OCI-LY3 (cell line): ENCODE data around the gene ACTL7A.
"Not testable (repeated sequence)": the region's sequence is repeated elsewhere in the genome, so short reads cannot be mapped to it uniquely, and the experiment has no call there.

ENCODE experiments used
- H2AFZ ChIP-seq: fragments of 200-600, 300-600 bp; shearing (Covaris generic); 2 replicates; pipeline ENCODE4 v1.6.0; 2014; ENCODE audit warnings: antibody characterized with exemption, low read depth, low read length
- H3K27ac ChIP-seq: fragments of 200-600, 300-600 bp; sonication (generic); 2 replicates; pipeline ENCODE4 v1.5.1; 2014; ENCODE audit warnings: mild to moderate bottlenecking, low read length, moderate library complexity, mixed read lengths
- H3K27me3 ChIP-seq: fragments of 200-600, 300-600 bp; sonication (generic); 2 replicates; pipeline ENCODE4 v1.6.1; 2014; ENCODE audit warnings: low read depth, low read length, mixed read lengths
- H3K36me3 ChIP-seq: fragments of 200-600, 300-600 bp; sonication (generic); replicated peaks from 2 replicates; pipeline ENCODE3; 2014; ENCODE audit warnings: low read depth, low read length, mixed read lengths
- H3K4me1 ChIP-seq: fragments of 300-600, 200-600 bp; sonication (generic); 2 replicates; pipeline ENCODE4 v1.6.1; 2014; ENCODE audit warnings: low read length, mixed read lengths
- H3K4me2 ChIP-seq: fragments of 200-600, 300-600 bp; sonication (generic); 2 replicates; pipeline ENCODE4 v1.6.1; 2014; ENCODE audit warnings: low read length, mixed read lengths
- H3K4me3 ChIP-seq: fragments of 300-600, 200-600 bp; sonication (generic); 2 replicates; pipeline ENCODE4 v1.5.1; 2014; ENCODE audit warnings: antibody characterized with exemption, mild to moderate bottlenecking, low read length, moderate library complexity
- H3K79me2 ChIP-seq: fragments of 300-600, 200-600 bp; shearing (Covaris generic); 2 replicates; pipeline ENCODE4 v1.6.1; 2014; ENCODE audit warnings: mild to moderate bottlenecking, low read length, mixed read lengths
- H3K9ac ChIP-seq: fragments of 300-600, 200-600 bp; shearing (Covaris generic); 2 replicates; pipeline ENCODE4 v1.6.0; 2014; ENCODE audit warnings: mild to moderate bottlenecking, low read length, moderate library complexity
- H3K9me3 ChIP-seq: fragments of 200-600, 300-600 bp; shearing (Covaris generic); 2 replicates; pipeline ENCODE4 v1.6.1; 2014; ENCODE audit warnings: low read length, mixed read lengths; ENCODE audit not compliant: insufficient read depth
- H4K20me1 ChIP-seq: fragments of 200-600, 300-600 bp; sonication (generic); 2 replicates; pipeline ENCODE4 v1.6.1; 2016; ENCODE audit warnings: low read length, mixed read lengths; ENCODE audit not compliant: insufficient read depth
- EZH2phosphoT487 ChIP-seq: fragments of 200-600 bp; shearing (Covaris generic); IDR thresholded peaks from 2 replicates; pipeline ENCODE4 v1.6.1; 2018; ENCODE audit warnings: antibody characterized with exemption, mixed run types, low read depth
- TF ChIP-seq, protein P1 (sequence below): fragments of 200-600, 300-600 bp; sonication (generic); IDR thresholded peaks from 2 replicates; pipeline ENCODE4 v1.5.1; 2014; ENCODE audit warnings: antibody characterized with exemption, low read length, low read depth

The ACTL7A gene

DNA sequence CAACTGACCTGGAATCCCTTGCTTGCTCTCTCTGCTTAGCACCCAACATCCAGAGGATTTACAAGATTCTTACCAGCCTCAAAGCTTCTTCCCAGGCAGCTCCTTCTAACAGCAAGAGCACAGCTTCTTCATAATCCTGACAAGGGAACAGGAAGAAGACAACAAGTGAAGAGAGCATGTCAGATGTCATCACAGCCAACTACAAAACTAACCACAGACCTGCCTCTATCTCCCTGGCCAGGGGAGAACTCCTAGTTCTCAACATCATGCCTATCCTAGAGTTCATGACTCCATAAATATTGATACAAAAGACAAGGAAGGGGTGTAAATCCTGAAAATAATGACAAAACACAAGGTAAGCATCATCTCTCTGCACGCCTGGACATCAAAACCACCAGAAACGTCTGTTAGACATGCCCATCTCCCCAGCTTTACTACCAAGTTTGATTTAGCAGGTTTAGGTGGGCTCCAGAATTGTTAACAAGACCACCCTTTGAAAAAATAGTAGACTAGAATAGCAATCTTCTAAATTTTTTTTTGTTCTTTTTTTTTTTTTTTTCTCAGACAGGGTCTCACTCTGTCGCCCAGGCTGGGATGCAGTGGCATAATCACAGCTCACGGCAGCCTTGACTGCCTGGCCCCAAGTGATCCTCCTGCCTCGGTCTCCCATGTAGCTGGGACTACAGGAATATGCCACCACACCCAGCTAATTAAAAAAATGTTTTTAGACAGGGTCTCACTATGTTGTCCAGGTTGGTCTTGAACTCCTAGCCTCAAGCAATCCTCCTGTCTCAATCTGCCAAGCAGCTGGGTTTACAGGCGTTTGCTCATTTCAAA lies 20.2 kb downstream of the ACTL7A start:
- Histone ChIP-seq H4K20me1 (no peaks in the 10 kb centered on the region), H3K27me3 (no peaks in the 10 kb centered on the region), H3K9ac (no peak overlapping the region), H3K4me2 (no peak overlapping the region), H3K4me3 (no peak overlapping the region), H3K27ac (no peak overlapping the region), H2AFZ (no peak overlapping the region), H3K9me3 (no peaks in the 10 kb centered on the region), H3K4me1 (peaks cover 15% of the 10 kb centered on the region), H3K36me3 (peaks cover 29% of the 10 kb centered on the region), H3K79me2 (no peaks in the 10 kb centered on the region)
- TF ChIP-seq, protein P1, sequence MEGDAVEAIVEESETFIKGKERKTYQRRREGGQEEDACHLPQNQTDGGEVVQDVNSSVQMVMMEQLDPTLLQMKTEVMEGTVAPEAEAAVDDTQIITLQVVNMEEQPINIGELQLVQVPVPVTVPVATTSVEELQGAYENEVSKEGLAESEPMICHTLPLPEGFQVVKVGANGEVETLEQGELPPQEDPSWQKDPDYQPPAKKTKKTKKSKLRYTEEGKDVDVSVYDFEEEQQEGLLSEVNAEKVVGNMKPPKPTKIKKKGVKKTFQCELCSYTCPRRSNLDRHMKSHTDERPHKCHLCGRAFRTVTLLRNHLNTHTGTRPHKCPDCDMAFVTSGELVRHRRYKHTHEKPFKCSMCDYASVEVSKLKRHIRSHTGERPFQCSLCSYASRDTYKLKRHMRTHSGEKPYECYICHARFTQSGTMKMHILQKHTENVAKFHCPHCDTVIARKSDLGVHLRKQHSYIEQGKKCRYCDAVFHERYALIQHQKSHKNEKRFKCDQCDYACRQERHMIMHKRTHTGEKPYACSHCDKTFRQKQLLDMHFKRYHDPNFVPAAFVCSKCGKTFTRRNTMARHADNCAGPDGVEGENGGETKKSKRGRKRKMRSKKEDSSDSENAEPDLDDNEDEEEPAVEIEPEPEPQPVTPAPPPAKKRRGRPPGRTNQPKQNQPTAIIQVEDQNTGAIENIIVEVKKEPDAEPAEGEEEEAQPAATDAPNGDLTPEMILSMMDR, result no peak
- no peak for TF ChIP-seq EZH2phosphoT487

DNA sequence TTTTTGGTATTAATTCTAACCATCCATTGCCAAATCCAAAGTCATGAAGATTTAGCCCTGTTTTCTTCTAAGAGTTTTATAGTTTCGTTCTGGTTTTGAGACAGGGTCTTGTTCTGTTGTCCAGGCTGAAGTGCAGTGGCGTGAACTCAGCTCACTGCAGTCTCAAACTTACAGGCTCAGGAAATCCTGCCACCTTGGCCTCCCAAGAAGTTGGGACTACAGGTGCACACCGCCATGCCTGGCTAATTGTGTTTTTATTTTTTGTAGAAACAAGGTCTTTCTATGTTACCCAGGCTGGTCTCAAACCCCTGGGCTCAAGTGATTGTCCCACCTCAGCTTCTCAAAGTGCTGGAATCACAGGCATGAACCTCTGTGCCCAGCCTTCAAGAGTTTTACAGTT lies 21.0 kb downstream of the ACTL7A start:
- Histone ChIP-seq H3K36me3 (peaks cover 28% of the 10 kb centered on the region), H2AFZ (no peak overlapping the region), H3K27me3 (no peaks in the 10 kb centered on the region), H3K27ac (no peak overlapping the region), H3K79me2 (no peaks in the 10 kb centered on the region), H4K20me1 (no peaks in the 10 kb centered on the region), H3K9me3 (no peaks in the 10 kb centered on the region), H3K4me3 (no peak overlapping the region), H3K9ac (no peak overlapping the region), H3K4me2 (no peak overlapping the region), H3K4me1 (peaks cover 19% of the 10 kb centered on the region)
- TF ChIP-seq, protein P1, result no peak
- TF ChIP-seq EZH2phosphoT487, result no peak

DNA sequence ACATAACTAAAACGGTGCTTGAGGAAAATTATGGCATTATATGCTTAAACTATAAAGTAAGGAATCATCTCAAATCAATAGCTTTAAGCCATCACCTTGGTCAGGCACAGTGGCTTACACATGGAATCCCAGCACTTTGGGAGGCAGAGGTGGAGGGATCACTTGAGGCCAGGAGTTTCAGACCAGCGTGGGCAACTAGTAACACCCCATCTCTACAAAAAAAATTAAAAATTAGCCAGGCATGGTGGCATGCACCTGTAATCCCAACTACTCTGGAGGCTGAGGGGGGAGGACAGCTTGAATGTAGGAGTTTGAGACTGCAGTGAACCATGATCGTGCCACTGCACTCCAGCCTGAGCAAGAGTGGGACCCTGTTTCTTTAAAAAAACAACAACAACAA lies 22.6 kb downstream of the ACTL7A start:
- peaks cover 21% of the 10 kb centered on the region for H3K4me1 ChIP-seq
- H4K20me1 ChIP-seq, result no peaks in the 10 kb centered on the region
- H3K9ac ChIP-seq, result no peak overlapping the region
- H3K79me2 ChIP-seq, result no peaks in the 10 kb centered on the region
- H3K4me3 ChIP-seq, result no peak overlapping the region
- TF ChIP-seq EZH2phosphoT487, result no peak
- TF ChIP-seq, protein P1, result no peak
- H3K36me3 ChIP-seq, result peaks cover 20% of the 10 kb centered on the region
- no peaks in the 10 kb centered on the region for H3K27me3 ChIP-seq
- no peak overlapping the region for H3K27ac ChIP-seq
- no peaks in the 10 kb centered on the region for H3K9me3 ChIP-seq
- no peak overlapping the region for H3K4me2 ChIP-seq
- H2AFZ ChIP-seq, result no peak overlapping the region

DNA sequence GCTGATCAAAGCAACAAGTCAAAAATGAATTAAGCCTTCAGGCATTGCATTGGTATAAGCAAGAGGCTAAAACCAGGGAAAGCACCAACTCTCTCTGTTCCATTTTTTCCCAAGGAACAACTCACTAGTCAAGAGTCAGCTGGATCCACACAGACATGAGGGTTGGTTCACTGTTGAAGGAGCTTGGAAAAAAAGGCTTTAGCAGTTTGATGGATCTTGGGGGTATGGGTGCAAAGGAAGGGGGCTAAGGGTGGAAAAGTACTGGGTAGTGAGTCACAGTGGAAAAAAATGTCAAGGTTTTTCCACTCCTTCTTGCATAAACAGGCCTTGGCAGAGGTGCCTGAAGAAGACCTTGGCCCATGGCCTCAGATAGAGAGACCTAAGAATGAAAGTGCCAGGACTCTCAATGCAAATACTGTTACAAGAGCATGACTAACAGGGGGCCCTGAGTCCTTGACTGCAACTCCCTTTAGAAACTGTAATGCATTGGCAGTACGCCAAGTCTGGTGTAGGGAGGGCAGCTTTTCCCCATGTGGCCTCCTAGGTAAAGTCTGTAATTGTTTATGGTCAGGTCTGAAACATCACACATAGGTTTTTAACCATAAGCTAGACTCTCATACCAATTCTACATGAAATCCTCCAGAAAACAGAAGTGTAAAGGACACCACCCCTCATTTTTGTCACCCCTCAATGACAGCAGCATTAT lies 23.7 kb downstream of the ACTL7A start:
- Histone ChIP-seq H4K20me1 (no peaks in the 10 kb centered on the region), H3K4me2 (peak overlapping the region; percentile 41), H3K79me2 (no peaks in the 10 kb centered on the region), H3K9ac (no peak overlapping the region), H3K27me3 (no peaks in the 10 kb centered on the region), H3K4me3 (no peak overlapping the region), H3K4me1 (peaks cover 21% of the 10 kb centered on the region), H3K27ac (peak overlapping the region; percentile 37), H3K36me3 (peaks cover 20% of the 10 kb centered on the region), H2AFZ (no peak overlapping the region), H3K9me3 (no peaks in the 10 kb centered on the region)
- no peak for TF ChIP-seq EZH2phosphoT487
- TF ChIP-seq, protein P1, result no peak

DNA sequence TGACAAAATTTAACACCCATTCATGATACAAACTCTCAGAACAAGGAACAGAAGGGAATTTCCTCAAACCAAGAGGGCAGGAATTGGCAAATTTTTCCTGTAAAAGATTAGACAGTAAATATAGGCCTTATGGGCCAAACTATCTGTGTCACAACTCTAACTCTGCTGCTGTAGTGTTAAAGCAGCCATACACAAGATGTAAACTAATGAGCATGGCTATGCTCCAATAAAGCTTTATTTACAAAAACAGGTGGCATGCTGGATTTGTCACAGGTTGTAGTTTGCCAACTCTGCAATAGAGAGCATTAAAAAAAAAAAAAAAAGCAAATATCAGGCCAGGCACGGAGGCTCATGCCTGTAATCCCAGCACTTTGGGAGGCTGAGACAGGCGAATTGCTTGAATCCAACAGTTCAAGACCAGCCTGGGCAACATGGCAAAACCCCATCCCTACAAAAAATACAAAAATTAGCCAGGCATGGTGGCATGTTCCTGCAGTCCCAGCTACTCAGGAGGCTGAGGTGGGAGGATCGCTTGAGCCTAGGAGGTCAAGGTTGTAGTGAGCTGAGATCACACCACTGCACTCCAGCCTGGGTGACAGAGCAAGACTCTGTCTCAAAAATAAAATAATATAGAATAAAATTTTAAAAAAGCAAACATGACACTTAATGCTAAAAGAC lies 24.7 kb downstream of the ACTL7A start:
- H3K27ac ChIP-seq, H3K9ac ChIP-seq: not testable (repeated sequence)

More for the DNA sequence above, 24.7 kb downstream of the ACTL7A start:
- peak overlapping the region; percentile 41; the same call in 1 of the 2 replicates for H3K4me2 ChIP-seq
- H3K4me3 ChIP-seq, H3K9me3 ChIP-seq, H2AFZ ChIP-seq, H3K79me2 ChIP-seq, H4K20me1 ChIP-seq, H3K27me3 ChIP-seq: not testable (repeated sequence)
- H3K4me1 ChIP-seq, result peaks cover 21% of the 10 kb centered on the region
- H3K36me3 ChIP-seq, result peaks cover 20% of the 10 kb centered on the region
